ENCODE results near the gene FRZB.

FRZB gene

GRCh38 chr2:182845794-182846417, 20.5 kb downstream of the FRZB start:
- Histone ChIP-seq H3K27ac (no peak overlapping the region), H3K4me3 (peak overlapping the region; percentile 37)
- no peak for TF ChIP-seq CTCF (IDR thresholded peaks at IDR 0.05)
- DNase-seq (ENCODE audit: low spot score), result no peak

GRCh38 chr2:182836451-182836850, 30.0 kb downstream of the FRZB start:
- Histone ChIP-seq H3K4me3 (no peak overlapping the region), H3K27ac (no peak overlapping the region)
- DNase-seq (ENCODE audit: low spot score), result no peak
- TF ChIP-seq CTCF (IDR thresholded peaks at IDR 0.05), result no peak

GRCh38 chr2:182834293-182834692, 32.1 kb downstream of the FRZB start:
- H3K27ac ChIP-seq, result no peak overlapping the region
- TF ChIP-seq CTCF (IDR thresholded peaks at IDR 0.05), result no peak

GRCh38 chr2:182833084-182833854, 33.2 kb downstream of the FRZB start:
- no peak for DNase-seq (ENCODE audit: low spot score)
- no peak overlapping the region for H3K4me3 ChIP-seq
- no peak for TF ChIP-seq CTCF (IDR thresholded peaks at IDR 0.05)
- no peak overlapping the region for H3K27ac ChIP-seq

More at GRCh38 chr2:182834293-182834692, 32.1 kb downstream of the FRZB start:
- DNase-seq (ENCODE audit: low spot score), result no peak
- no peak overlapping the region for H3K4me3 ChIP-seq

GRCh38 chr2:182831921-182832320, 34.5 kb downstream of the FRZB start:
- no peak for TF ChIP-seq CTCF (IDR thresholded peaks at IDR 0.05)
- DNase-seq (ENCODE audit: low spot score), result no peak
- H3K4me3 ChIP-seq, result no peak overlapping the region
- no peak overlapping the region for H3K27ac ChIP-seq

- no peak overlapping the region for H3K4me3 ChIP-seq
- TF ChIP-seq CTCF (IDR thresholded peaks at IDR 0.05), result no peak
- H3K27ac ChIP-seq, result no peak overlapping the region
- DNase-seq (ENCODE audit: low spot score), result no peak
Observed at GRCh38 chr2:182831101-182831500, 35.3 kb downstream of the FRZB start.
